ENCODE data around the gene PRIMPOL. TPM values are rescaled to one million over a fixed set of nuclear protein-coding genes. Genes with fewer than 3 reads are reported as not detected.

The PRIMPOL gene
- total RNA-seq, 3 donors from 2014 or later: 17.1 to 22.5 (median 21.7) TPM

DNA sequence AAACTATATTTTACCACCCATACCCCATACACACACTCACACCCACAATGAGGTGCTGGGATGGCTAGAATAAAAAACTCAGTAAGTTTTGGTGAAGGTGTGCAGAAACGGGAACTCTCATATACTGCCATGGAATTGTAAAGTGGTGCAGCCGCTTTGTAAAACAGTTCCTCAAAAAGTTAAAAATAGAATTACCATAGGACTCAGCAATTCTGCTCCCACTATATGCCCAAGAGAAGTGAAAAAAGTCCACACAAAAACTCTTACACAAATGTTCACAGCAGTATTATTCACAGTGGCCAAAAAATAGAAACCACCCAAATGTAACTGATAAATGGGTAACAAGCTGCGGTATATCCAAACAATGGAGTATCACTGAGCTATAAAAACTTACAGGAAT lies 77.9 kb downstream of the PRIMPOL start:
- DNase-seq: no peak
- Histone ChIP-seq H3K36me3 (ENCODE audit: low read depth) (no peaks in the 10 kb centered on the region), H3K4me3 (no peak overlapping the region), H3K9me3 (no peaks in the 10 kb centered on the region), H3K4me1 (ENCODE audit: low read depth) (peaks cover 4% of the 10 kb centered on the region)
- ATAC-seq: no peak
- intact Hi-C loops (cut with DNase I, micrococcal nuclease): no loop called here
- TF ChIP-seq, protein P1, sequence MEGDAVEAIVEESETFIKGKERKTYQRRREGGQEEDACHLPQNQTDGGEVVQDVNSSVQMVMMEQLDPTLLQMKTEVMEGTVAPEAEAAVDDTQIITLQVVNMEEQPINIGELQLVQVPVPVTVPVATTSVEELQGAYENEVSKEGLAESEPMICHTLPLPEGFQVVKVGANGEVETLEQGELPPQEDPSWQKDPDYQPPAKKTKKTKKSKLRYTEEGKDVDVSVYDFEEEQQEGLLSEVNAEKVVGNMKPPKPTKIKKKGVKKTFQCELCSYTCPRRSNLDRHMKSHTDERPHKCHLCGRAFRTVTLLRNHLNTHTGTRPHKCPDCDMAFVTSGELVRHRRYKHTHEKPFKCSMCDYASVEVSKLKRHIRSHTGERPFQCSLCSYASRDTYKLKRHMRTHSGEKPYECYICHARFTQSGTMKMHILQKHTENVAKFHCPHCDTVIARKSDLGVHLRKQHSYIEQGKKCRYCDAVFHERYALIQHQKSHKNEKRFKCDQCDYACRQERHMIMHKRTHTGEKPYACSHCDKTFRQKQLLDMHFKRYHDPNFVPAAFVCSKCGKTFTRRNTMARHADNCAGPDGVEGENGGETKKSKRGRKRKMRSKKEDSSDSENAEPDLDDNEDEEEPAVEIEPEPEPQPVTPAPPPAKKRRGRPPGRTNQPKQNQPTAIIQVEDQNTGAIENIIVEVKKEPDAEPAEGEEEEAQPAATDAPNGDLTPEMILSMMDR (IDR thresholded peaks at IDR 0.05): no peak

DNA sequence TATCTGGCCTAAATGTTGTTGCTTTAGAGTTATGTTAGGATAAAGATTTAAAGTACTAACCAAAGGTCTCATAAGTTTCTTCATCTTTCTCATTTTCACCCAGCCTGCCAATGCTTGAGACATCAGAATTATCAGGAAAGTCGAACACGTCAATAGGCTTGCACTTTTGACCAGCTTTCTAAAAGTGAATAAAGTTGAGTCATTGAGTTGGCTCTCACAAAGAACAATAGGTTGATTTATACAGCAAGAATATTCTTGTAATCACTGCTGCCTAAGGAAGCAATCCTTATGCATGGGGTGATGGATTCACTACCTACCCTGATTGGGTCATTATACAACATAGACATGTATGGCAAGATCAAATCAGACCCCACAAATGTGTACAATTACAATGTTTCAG lies 79.3 kb downstream of the PRIMPOL start:
- TF ChIP-seq, protein P1 (IDR thresholded peaks at IDR 0.05): no peak
- ATAC-seq: peak; percentile 14
- Histone ChIP-seq H3K9me3 (no peaks in the 10 kb centered on the region), H3K36me3 (ENCODE audit: low read depth) (no peaks in the 10 kb centered on the region), H3K4me3 (no peak overlapping the region), H3K4me1 (ENCODE audit: low read depth) (no peaks in the 10 kb centered on the region)
- DNase-seq: no peak
- intact Hi-C loops (cut with DNase I, micrococcal nuclease): no loop called here

DNA sequence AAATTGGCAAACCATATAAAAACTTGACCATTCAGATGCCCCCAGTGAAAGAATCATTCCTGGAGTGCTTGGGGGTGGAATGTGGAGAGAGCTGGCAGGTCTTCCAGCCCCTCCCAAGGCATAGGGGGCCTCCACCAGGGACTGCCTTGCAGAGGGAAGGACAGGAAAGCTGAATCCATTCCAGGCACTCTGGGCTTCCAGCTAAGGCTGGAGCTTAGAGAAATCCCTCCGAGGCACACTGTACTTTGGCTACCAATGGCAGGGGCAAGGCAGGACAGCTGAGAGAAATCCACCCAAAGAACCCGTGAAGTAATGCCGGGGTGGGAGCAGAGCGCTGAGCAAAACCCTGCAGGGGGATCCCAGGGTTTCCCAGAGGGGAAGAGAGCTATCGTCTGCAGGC lies 80.4 kb downstream of the PRIMPOL start:
- Histone ChIP-seq H3K4me3 (no peak overlapping the region), H3K4me1 (ENCODE audit: low read depth) (no peaks in the 10 kb centered on the region), H3K9me3 (no peaks in the 10 kb centered on the region), H3K36me3 (ENCODE audit: low read depth) (no peaks in the 10 kb centered on the region)
- ATAC-seq: no peak
- TF ChIP-seq, protein P1 (IDR thresholded peaks at IDR 0.05): no peak
- DNase-seq: no peak
- intact Hi-C loops (cut with DNase I, micrococcal nuclease): no loop called here

DNA sequence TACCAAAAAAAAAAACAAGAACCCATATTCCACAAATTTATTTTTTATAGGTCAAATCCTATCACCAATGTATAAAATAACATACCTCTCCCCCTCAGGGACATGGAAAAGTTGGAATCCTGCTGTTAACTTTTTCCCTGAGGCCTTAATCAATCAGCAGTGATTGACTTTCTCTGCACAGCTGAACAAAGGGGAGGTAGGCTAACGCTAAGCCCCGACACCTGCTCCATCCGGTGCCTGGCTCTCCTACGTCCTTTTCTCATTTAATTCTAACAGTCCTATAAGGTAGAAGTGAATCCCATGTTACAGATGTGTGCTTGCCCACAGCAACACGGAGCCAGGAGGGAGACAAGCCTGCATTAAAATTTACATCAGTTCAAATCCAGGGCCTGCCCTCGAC lies 81.5 kb downstream of the PRIMPOL start:
- Histone ChIP-seq H3K4me1 (ENCODE audit: low read depth) (no peaks in the 10 kb centered on the region), H3K9me3 (no peaks in the 10 kb centered on the region), H3K4me3 (no peak overlapping the region), H3K36me3 (ENCODE audit: low read depth) (no peaks in the 10 kb centered on the region)
- TF ChIP-seq, protein P1 (IDR thresholded peaks at IDR 0.05): no peak
- no peak for DNase-seq
- intact Hi-C loops (cut with DNase I, micrococcal nuclease): no loop called here
- ATAC-seq: no peak

DNA sequence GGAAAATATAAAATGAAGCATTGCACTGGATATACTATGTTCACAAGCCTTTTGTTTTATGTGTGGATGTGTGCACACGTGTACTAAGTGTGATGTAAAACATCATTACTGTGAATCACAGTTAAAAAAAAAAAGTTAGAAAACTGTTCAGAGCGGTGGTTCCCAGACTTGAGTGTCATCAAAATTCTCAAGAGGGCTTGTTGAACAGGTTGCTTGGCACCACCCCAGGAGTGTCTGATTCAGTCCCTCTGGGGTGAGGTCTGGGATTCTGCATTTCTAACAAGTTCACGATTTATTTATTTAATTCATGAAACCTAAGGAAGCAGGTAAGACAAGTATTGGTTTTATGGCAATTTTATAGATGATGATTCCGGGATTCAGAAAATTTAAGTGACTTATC lies 82.6 kb downstream of the PRIMPOL start:
- H3K9me3 ChIP-seq: no peaks in the 10 kb centered on the region
- H3K36me3 ChIP-seq (ENCODE audit: low read depth): no peaks in the 10 kb centered on the region
- no peak overlapping the region for H3K4me3 ChIP-seq
- DNase-seq (no peak), ATAC-seq (no peak)
- H3K4me1 ChIP-seq (ENCODE audit: low read depth): no peaks in the 10 kb centered on the region
- intact Hi-C loops (cut with DNase I, micrococcal nuclease): no loop called here
- TF ChIP-seq, protein P1 (IDR thresholded peaks at IDR 0.05): no peak

Data from mucosa of descending colon (tissue), 3 donors.